Glutamatergic neuron (in vitro differentiated cells): Measurements from ENCODE around the gene DMXL1. TPM values are rescaled to one million over a fixed set of nuclear protein-coding genes. Genes with fewer than 3 reads are reported as not detected.

Experiments used
- DNase-seq: peaks from one replicate; pipeline ENCODE4 v3.0.0; 2022
- H3K27ac Mint-ChIP-seq: one replicate; pipeline ENCODE4 v1.8.0; 2020; ENCODE audit warnings: mild to moderate bottlenecking, mixed read lengths, inconsistent platforms; ENCODE audit not compliant: unreplicated experiment
- H3K27me3 Mint-ChIP-seq: one replicate; pipeline ENCODE4 v1.8.0; 2020; ENCODE audit warnings: mild to moderate bottlenecking, moderate library complexity, mixed read lengths, inconsistent platforms; ENCODE audit not compliant: unreplicated experiment
- H3K36me3 Mint-ChIP-seq: one replicate; pipeline ENCODE4 v1.8.0; 2020; ENCODE audit warnings: mild to moderate bottlenecking, mixed read lengths, inconsistent platforms; ENCODE audit not compliant: unreplicated experiment
- H3K4me1 Mint-ChIP-seq: one replicate; pipeline ENCODE4 v1.8.0; 2020; ENCODE audit warnings: mild to moderate bottlenecking, low read depth, mixed read lengths, inconsistent platforms; ENCODE audit not compliant: unreplicated experiment
- H3K4me3 Mint-ChIP-seq: one replicate; pipeline ENCODE4 v1.8.0; 2020; ENCODE audit warnings: mild to moderate bottlenecking, mixed read lengths, inconsistent platforms; ENCODE audit not compliant: unreplicated experiment
- H3K9me3 Mint-ChIP-seq: one replicate; pipeline ENCODE4 v1.8.0; 2020; ENCODE audit warnings: mild to moderate bottlenecking, moderate library complexity, mixed read lengths, inconsistent platforms; ENCODE audit not compliant: unreplicated experiment
- CTCF ChIP-seq: fragments of 200-600 bp; sonication (generic); IDR thresholded peaks from one replicate; pipeline ENCODE4 v1.5.0; 2021; ENCODE audit not compliant: partially characterized antibody, unreplicated experiment
- total RNA-seq: library from RNA; stranded (reverse); fragmentation: NEBNext Ultra II Directional; extraction: Animal tissue kit (Norgen Biotek cat#: 25700); gene quantifications from one replicate; pipeline ENCODE4 v1.2.1, GENCODE V29; 2021; ENCODE audit not compliant: unreplicated experiment

Gene DMXL1
- total RNA-seq, 1 donor from 2014 or later: 24.2 TPM

GRCh38 chr5:119028575-119028974, 42.3 kb upstream of the DMXL1 start:
- Mint-ChIP-seq H3K27me3 (peaks cover 7% of the 10 kb centered on the region), H3K4me3 (no peak overlapping the region), H3K9me3 (peaks cover 2% of the 10 kb centered on the region), H3K4me1 (no peaks in the 10 kb centered on the region), H3K27ac (no peak overlapping the region), H3K36me3 (no peaks in the 10 kb centered on the region)
- no peak for TF ChIP-seq CTCF
- DNase-seq: no peak

DNA sequence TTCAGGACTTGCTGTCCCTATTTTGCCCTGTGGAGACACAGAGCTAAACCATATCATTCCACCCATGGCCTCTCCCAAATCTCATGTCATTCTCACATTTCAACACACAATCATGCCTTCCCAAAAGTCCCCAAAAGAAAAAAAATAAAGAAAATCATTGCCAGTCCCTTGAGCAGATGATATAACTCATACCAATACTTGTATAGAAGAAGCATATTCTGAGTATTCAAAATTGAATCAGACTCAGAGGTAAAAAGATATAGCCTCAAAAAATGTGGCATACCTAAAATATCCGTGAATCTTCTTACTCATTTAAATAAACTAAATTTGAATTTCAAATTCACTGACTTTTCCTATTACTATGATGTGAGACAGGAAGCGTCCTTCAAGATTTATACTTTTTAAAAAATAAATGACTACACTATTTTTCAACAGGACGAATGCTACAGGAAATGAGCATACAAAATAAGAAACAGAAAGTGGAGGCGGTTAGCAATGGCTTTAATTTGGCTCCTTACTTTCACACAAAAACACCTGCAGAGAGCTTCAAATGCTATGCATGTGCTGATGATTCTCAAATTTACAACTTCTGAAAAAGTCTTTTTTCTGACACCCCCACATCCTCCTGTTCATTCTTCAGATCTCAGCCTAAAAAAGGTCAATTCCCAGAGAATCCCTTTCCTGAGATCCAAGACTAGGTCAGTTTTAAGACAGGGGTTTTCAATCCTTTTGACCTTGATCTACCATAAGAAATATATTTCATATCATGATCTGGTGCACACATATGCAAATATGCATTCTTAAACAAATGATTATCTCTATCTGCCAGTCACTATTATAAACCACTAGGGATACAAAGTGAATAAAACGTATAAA, 39.6 kb upstream of the DMXL1 start:
- Mint-ChIP-seq H3K9me3 (no peaks in the 10 kb centered on the region), H3K27me3 (peaks cover 7% of the 10 kb centered on the region), H3K4me1 (no peaks in the 10 kb centered on the region), H3K27ac (no peak overlapping the region), H3K36me3 (no peaks in the 10 kb centered on the region), H3K4me3 (no peak overlapping the region)
- TF ChIP-seq CTCF: no peak
- no peak for DNase-seq

GRCh38 chr5:119031905-119032304, 39.0 kb upstream of the DMXL1 start:
- no peak overlapping the region for H3K27ac Mint-ChIP-seq

DNA sequence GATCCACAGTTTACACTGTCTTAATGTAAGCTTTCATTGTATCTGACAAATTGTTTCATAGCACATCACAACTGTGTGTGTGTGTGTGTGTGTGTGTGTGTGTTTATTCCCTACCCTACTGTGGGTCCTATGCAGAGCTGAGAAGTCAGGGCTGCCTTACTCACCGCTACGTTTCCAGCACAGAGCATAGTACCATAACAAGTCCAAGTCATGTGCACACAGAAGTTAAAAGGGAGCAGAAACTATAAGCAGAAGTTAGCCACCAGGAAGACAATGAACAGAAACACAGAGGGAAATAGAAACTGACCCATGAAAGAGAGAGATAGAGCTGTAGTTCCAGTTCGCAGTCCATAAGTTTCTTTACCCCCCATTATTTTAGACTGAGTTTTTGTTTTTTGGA, 38.2 kb upstream of the DMXL1 start:
- H3K4me3 Mint-ChIP-seq: no peak overlapping the region
- TF ChIP-seq CTCF: no peak
- H3K27me3 Mint-ChIP-seq: peaks cover 7% of the 10 kb centered on the region

More at GRCh38 chr5:119031905-119032304, 39.0 kb upstream of the DMXL1 start:
- Mint-ChIP-seq H3K4me3 (no peak overlapping the region), H3K36me3 (no peaks in the 10 kb centered on the region), H3K27me3 (peaks cover 7% of the 10 kb centered on the region), H3K4me1 (no peaks in the 10 kb centered on the region), H3K9me3 (no peaks in the 10 kb centered on the region)
- no peak for TF ChIP-seq CTCF
- DNase-seq: no peak

GRCh38 chr5:119033135-119033534, 37.8 kb upstream of the DMXL1 start:
- no peaks in the 10 kb centered on the region for H3K4me1 Mint-ChIP-seq
- TF ChIP-seq CTCF: no peak
- no peak overlapping the region for H3K27ac Mint-ChIP-seq
- peaks cover 5% of the 10 kb centered on the region for H3K27me3 Mint-ChIP-seq
- H3K9me3 Mint-ChIP-seq: no peaks in the 10 kb centered on the region
- no peak for DNase-seq
- H3K36me3 Mint-ChIP-seq: no peaks in the 10 kb centered on the region
- H3K4me3 Mint-ChIP-seq: no peak overlapping the region

More for the DNA sequence above, 38.2 kb upstream of the DMXL1 start:
- Mint-ChIP-seq H3K27ac (no peak overlapping the region), H3K4me1 (no peaks in the 10 kb centered on the region), H3K36me3 (no peaks in the 10 kb centered on the region), H3K9me3 (no peaks in the 10 kb centered on the region)
- DNase-seq: no peak
